Measurements from ENCODE around the gene LCT. TPM values are rescaled to one million over a fixed set of nuclear protein-coding genes. Genes with fewer than 3 reads are reported as not detected.
"Not testable (repeated sequence)": the region's sequence is repeated elsewhere in the genome, so short reads cannot be mapped to it uniquely, and the experiment has no call there.

LCT gene
- total RNA-seq: 0.77 TPM
- long read RNA-seq: 0 reads

DNA sequence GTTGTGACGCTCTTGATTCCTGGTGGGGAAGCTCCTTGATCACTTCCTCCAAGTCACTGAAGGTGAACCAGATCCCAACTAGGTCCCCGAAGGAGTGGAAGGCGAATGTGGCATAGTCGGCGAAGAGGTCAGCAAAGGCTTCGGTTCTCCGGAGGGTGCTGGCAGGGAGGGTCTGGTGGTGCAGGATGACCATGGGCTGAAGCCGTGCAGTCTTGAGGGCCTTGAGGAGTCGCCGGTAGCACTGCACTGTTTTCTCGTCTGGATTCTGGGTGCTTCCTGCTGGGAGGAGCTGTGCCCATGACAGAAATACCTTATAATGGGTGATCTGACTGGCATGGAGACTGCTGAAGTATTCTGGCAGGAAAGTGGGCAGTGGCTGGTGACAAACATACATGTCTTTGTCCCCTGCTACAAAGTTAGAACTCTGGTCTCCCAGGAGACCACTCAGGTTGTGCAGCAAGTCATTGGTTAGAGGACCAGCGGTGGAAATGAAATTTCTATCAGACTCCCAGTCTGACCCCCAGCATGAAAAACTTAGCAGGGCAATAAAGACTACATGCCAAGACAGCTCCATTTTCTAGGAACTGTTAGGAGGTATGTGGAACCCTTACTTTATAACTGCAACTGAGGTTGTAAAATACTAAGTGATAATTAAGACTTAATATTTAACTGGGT is at the start of gene LCT:
Gene LCT (minus strand): TSS at position 589 of the 675 bp plus-strand sequence. CDS start 15 bp downstream, at position 574.
- DNase-seq (ENCODE audit: low spot score): no peak

GRCh38 chr2:135885709-135886108 is 48.7 kb upstream of the LCT start:
- no peak for DNase-seq (ENCODE audit: low spot score)

DNA sequence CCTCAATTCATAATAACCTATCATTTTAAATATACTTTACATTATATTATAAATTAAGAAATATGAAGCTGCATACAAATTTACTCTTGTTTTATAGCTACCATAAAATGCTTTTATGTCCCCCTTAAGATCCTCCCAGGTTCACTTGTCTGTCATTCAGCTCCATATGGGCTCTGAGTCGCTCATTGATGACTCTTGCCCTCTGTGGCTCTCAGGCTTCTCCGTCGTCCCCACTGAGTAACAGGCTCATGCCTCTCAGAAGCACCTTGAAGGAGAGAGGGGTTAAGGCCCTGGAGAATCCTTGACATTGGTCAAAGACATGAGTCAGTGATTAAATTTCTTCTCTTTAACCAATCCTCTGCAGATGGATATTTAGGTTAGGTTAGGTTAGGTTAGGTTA is 45.4 kb upstream of the LCT start:
- no peak for DNase-seq (ENCODE audit: low spot score)

- DNase-seq (ENCODE audit: low spot score): not testable (repeated sequence)
These were observed 39.8 kb upstream of the LCT start for GRCh38 chr2:135876770-135877169.

DNA sequence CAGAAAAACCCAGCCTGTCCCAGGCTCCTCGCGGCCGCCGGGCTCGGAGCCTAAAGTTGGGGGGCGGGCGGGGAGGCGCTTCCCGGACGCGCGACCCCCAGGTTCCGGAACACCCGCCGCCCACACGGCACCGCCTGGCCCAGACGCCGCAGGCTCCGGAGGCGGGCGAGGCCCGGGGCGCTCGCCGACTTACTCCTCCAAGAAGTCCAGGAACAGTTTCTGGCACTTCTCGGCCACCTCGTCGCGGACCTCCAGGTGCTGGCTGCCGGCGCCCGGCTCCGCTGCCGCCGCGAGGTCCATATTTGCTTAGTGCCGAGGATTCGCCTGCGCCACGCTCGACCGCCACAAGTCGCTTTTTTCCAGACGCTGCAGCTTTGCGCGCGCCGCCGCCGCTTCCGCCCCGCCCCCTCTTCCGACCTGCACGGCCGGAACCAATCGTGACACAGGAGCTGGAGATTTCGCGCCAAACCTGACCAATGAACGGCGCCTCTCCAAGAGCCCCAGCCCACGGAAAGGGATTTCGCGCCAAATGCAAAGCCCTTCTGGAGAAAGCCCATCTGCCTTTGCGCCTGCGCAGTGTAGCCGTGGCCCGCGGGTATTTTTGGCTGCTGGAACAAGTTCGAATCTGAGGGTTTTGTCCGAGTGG is 39.2 kb upstream of the LCT start, which contains the start of gene MCM6:
Gene MCM6 (minus strand): TSS at position 378 of the 646 bp plus-strand sequence. CDS start 78 bp downstream, at position 300.
- peak; percentile 97 for DNase-seq (ENCODE audit: low spot score)

- DNase-seq (ENCODE audit: low spot score): peak; percentile 90
These were observed 38.6 kb upstream of the LCT start for GRCh38 chr2:135875491-135876065.

DNA sequence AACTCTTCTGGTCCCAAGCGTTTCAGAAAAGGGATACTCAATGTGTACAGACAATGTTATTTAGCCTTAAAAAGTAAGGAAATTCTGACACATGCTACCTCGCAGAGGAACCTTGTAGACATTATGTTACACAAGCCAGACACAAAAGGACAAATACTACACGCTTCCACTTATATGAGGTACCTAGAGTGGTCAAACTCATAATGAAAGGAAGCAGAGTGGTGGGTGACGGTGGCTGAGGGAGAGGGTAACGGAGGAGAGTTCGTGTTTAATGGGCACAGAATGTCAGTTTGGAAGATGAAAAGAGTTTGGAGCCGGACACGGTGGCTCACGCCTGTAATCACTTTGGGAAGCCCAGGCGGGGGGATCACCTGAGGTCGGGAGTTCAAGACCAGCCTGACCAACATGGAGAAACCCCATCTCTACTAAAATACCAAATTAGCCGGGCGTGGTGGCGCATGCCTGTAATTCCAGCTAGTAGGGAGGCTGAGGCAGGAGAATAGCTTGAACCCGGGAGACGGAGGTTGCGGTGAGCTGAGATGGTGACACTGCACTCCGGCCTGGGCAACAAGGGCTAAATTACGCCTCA is 37.9 kb upstream of the LCT start:
- DNase-seq (ENCODE audit: low spot score): no peak

DNA sequence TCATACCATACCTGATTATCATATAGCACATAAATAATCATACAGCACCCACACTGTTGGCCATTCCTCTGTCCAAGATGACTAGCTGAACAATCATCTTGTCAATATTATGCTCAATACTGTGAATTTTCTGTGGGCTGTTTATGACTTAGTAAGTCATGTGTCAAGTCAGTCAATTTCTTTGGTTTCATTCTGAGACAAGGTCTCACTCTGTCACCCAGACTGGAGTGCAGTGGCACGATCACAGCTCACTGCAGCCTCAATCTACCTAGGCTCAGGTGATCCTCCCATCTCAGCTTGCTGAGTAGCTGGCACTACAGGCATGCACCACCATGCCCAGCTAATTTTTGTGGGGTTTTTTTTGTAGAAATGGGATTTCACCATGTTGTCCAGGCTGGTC is 33.6 kb upstream of the LCT start:
- DNase-seq (ENCODE audit: low spot score): no peak

GRCh38 chr2:135863233-135863632 is 26.2 kb upstream of the LCT start:
- DNase-seq (ENCODE audit: low spot score): no peak

DNA sequence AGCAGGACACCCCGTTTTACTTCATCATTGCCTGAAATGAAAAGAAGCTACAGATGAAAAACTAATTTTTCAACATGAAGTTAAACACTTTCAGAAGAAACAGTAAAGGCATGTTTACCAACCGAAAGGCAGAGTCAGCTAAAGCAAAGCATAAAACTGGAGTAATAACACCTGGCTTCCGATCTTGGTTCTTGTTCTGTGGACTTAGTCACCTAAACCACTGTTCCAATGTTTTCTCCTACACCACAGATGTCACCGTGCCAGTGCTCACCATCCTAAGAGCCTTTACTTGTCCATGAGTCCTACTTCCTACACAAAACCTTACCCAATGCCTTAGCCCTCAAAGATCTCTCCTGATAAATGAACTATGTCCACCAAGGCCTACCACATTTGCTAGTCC is 25.7 kb upstream of the LCT start:
- DNase-seq (ENCODE audit: low spot score): no peak

GRCh38 chr2:135853401-135853800 is 16.4 kb upstream of the LCT start:
- no peak for DNase-seq (ENCODE audit: low spot score)

DNA sequence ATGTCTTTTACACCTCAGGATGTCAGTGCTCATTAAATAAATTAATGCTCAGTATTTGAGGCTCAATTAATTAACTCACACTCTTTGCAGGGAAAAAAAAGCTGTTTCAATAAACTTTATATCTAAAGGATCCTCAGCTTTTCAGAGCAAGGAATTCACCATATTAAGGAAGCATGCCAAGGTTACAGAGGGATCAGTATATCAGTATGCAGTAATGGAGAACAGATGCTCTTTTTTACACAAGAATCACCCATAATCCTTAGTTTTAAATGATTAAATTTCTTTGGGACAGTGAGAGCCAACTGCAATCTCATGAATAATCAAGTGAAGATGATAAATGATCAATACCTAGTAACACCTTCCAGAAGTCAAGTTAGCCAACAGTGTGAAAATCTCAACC is 14.9 kb upstream of the LCT start:
- DNase-seq (ENCODE audit: low spot score): no peak

DNA sequence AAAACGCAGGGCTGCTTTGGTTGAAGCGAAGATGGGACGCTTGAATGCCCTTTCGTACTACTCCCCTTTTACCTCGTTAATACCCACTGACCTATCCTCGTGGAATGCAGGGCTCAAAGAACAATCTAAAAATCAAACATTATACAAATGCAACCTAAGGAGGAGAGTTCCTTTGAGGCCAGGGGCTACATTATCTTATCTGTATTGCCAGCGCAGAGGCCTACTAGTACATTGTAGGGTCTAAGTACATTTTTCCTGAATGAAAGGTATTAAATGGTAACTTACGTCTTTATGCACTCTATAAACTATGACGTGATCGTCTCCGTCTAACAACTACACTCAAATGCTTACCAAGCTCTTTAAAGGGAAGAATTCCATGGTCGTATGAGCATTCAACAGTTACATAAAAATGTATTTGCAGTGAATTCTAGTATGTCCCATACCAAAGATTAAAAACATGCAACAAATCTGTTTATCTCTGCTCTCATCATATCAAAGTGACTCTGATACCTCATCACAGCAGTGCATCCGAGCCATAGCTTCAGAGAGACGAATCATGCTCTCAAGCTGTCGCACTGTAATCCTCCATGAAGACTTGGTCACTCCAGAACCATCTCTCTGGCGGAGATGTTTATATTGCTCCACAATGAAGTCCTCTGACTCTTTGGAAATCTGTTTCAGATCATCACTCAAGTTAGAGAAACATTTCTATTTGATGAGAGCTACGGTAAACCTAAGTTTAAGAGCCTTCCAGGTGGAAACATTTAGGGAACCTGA is 14.1 kb upstream of the LCT start:
- DNase-seq (ENCODE audit: low spot score): no peak

DNA sequence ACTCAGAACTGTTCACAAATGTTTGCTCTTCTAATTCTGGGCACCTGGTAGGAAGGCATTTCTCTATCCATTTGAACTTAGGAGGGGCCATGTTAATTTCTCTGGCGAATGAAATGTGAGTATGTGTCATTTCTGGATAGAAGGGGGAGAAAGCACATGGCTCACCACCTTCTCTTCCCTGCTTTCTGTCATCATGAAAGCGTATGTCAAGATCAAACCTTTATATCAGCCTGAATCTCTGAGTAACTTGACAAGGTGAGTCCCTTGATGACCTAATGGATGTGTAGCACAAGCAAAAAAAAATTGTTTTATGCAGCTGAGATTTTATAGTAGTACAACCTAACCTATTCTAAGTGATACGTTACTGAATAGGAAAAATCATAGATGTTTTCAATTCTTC is 12.1 kb upstream of the LCT start:
- DNase-seq (ENCODE audit: low spot score): no peak

- DNase-seq (ENCODE audit: low spot score): no peak
These were observed 9.0 kb upstream of the LCT start for GRCh38 chr2:135845997-135846396.

DNA sequence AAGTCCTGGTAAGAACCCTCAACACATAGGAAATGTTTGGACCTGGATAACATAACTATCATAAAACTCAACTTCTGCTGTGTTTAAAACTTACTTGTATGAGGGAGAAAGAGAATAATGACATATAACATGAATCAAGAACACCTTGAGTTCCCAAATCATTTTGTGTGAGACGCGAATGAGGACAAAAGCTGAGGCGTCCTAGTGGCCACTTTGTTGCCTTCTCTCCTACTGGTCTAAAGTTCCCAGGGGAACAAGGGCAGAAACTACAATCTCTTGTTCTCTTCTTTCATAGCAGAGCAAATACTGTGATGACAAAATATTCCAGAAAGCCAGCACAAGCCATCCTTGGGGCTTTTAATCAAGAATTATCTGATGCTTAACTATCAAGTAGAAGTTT is 8.3 kb upstream of the LCT start:
- no peak for DNase-seq (ENCODE audit: low spot score)

DNA sequence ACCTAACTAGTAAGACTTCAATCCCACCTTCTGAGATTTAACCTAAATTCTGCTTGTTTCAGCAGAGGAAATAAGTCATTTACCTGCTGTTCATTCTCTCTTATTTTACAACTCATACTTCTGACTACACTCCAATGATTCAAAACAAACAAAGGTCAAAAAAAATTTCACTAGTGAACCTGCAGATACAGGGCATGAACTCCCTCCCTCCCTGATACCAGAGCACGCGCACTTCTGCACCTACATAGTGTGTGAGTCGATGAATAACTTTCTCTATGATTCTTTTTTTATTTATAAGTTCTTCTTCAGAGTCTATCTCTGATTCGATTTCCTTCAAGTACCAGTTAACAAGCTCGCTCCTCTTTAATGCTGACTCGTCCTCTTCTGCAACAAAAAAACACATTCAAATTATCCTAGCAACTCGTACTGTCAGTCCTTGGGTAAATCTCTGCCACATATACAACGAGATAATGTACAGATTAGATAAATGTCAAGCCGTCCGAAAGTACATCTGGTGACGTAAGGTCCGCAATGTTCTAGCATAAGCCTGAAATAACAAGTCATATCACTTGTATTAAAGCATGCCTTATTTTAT is 7.4 kb upstream of the LCT start:
- DNase-seq (ENCODE audit: low spot score): no peak

DNA sequence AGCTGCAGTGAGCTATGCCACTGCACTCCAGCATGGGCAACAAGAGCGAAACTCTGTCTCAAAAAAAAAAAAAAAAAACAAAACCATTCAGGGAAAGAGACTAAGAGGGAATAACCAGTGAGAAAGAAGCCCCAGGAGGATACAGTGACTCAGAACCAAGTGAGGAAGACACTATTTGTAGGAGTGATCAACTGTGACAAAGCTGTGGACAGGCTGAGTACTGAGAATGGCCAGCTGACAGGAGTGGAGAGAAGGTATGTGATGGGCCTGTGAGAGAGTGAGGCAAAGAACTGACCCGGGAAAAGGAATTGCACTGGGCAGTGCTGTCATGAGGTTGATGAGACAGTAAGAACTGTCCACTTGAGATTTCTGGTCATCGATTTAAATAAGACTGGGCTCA is 6.7 kb upstream of the LCT start:
- no peak for DNase-seq (ENCODE audit: low spot score)

DNA sequence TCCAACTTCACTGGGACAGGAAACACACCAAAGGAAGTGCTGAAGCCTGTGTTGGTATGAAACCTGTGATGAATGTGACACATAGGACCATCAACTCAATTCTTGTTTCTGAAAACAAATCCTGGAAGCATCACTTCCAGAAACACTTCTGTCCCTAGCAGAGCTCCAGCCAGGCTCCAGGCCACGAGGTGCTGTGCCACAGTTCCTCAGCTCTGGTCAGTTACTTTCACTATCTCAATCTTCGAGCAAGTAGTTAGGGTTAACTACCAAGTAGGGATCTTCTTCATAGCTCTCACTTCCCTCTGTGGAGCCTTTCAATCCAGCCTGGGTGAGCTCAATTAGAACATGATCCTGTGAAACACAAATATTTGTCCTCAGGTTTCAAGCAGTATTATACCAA is 3.6 kb upstream of the LCT start:
- no peak for DNase-seq (ENCODE audit: low spot score)

- DNase-seq (ENCODE audit: low spot score): no peak
These were observed 2.7 kb upstream of the LCT start for GRCh38 chr2:135839713-135840112.

- no peak for DNase-seq (ENCODE audit: low spot score)
These were observed 1.5 kb upstream of the LCT start for GRCh38 chr2:135838502-135838901.

All from mesenteric fat pad (tissue), 1 donor.